K562 (cell line): Measurements from ENCODE around the gene CRIP1. TPM values are rescaled to one million over a fixed set of nuclear protein-coding genes. Genes with fewer than 3 reads are reported as not detected.

Experiments used
- BACH1 ChIP-seq: fragments of 200-800 bp; sonication (Bioruptor generic); IDR thresholded peaks from 2 replicates; pipeline ENCODE4 v1.6.1; 2016; ENCODE audit warnings: missing genetic modification characterization, missing compliant biosample characterization
- ETV6 ChIP-seq, 3 experiments: fragments of 150-350 bp in 1 of 3; sonication (generic) in 1 of 3; formaldehyde crosslinking in 1 of 3; IDR thresholded peaks; 2 replicates each; pipeline versions ENCODE4 v1.6.1 to v1.8.0; 2014 to 2022; ENCODE audit warnings: borderline replicate concordance in 2 of 3, low read depth in 2 of 3, antibody characterized with exemption in 1 of 3, low read length in 1 of 3, mild to moderate bottlenecking in 1 of 3, missing genetic modification reagents in 1 of 3
- GATA2 ChIP-seq: sonication (generic); formaldehyde crosslinking; IDR thresholded peaks from 2 replicates; pipeline ENCODE4 v1.4.0; 2020; ENCODE audit warnings: mild to moderate bottlenecking, missing genetic modification reagents
- IRF2 ChIP-seq: sonication (generic); formaldehyde crosslinking; IDR thresholded peaks from 2 replicates; pipeline ENCODE4 v1.8.1; 2022; ENCODE audit warnings: mild to moderate bottlenecking, missing genetic modification reagents
- RBM14 ChIP-seq: fragments of 200-400 bp; formaldehyde crosslinking; IDR thresholded peaks from 2 replicates; pipeline ENCODE4 v1.6.1; 2018; ENCODE audit warnings: low read depth, mild to moderate bottlenecking, low read length, moderate library complexity, borderline replicate concordance; ENCODE audit not compliant: insufficient read depth
- SMAD1 ChIP-seq: fragments of 150-350 bp; IDR thresholded peaks from 2 replicates; pipeline ENCODE4 v1.6.1; 2014; ENCODE audit warnings: low read length, low read depth; ENCODE audit not compliant: partially characterized antibody
- TBL1XR1 ChIP-seq, 2 experiments: IDR thresholded peaks; 2 replicates each; pipeline ENCODE4 v1.6.1; 2012; ENCODE audit warnings: improper control_type of control experiment in 2 of 2, low read length in 2 of 2, mild to moderate bottlenecking in 1 of 2
- ZC3H4 ChIP-seq: sonication (generic); formaldehyde crosslinking; IDR thresholded peaks from 2 replicates; pipeline ENCODE4 v1.9.0; 2021; ENCODE audit warnings: missing genetic modification reagents, borderline replicate concordance
- ZNF124 ChIP-seq: sonication (generic); formaldehyde crosslinking; IDR thresholded peaks from 2 replicates; pipeline ENCODE4 v1.8.1; 2022; ENCODE audit warnings: missing genetic modification reagents
- ZNF239 ChIP-seq: fragments of 250-450 bp; sonication (Bioruptor Pico); IDR thresholded peaks from 2 replicates; pipeline ENCODE4 v1.4.0; 2020; ENCODE audit warnings: mild to moderate bottlenecking
- ZNF830 ChIP-seq: fragments of 250-450 bp; sonication (Bioruptor Pico); IDR thresholded peaks from 2 replicates; pipeline ENCODE4 v1.5.0; 2021; ENCODE audit warnings: mild to moderate bottlenecking
- polyA plus RNA-seq, 8 experiments: library from polyadenylated mRNA; depleted of rRNA in 4 of 8; stranded (reverse) in 5 of 8; unstranded in 3 of 8; fragments of >200 nt; fragmentation: Nextera tagmentation in 2 of 8; fragmentation: Illumina TruSeq in 1 of 8; extraction: Ambion mirVana in 2 of 8; extraction: Trizol in 1 of 8; gene quantifications; 2 replicates each; pipeline versions ENCODE4 v1.2.1 to v1.2.3, GENCODE V29; 2011 to 2014; ENCODE audit warnings: inconsistent platforms in 1 of 8, missing spikeins in 1 of 8
- total RNA-seq, 7 experiments: library from RNA; depleted of rRNA in 6 of 7; stranded (reverse); fragments of >200 nt in 6 of 7; fragmentation: Illumina TruSeq in 2 of 7; extraction: Trizol in 2 of 7; gene quantifications; 2 replicates each; pipeline versions ENCODE4 v1.2.1 to v1.2.3, GENCODE V29; 2011 to 2021; ENCODE audit warnings: low replicate concordance in 1 of 7
- TF ChIP-seq, protein P1 (sequence below): sonication (generic); formaldehyde crosslinking; IDR thresholded peaks from 2 replicates; pipeline ENCODE4 v1.8.0; 2022; ENCODE audit warnings: mild to moderate bottlenecking, missing genetic modification reagents
- TF ChIP-seq, protein P2 (sequence below): sonication (generic); formaldehyde crosslinking; IDR thresholded peaks from 2 replicates; pipeline ENCODE4 v1.8.1; 2023; ENCODE audit warnings: missing genetic modification reagents, mild to moderate bottlenecking, borderline replicate concordance
- TF ChIP-seq, protein P3 (sequence below): fragments of 250-450 bp; sonication (Bioruptor Pico); IDR thresholded peaks from 2 replicates; pipeline ENCODE4 v1.8.0; 2022; ENCODE audit warnings: moderate library complexity, mild to moderate bottlenecking, inconsistent platforms
- TF ChIP-seq, protein P4 (sequence below): sonication (generic); formaldehyde crosslinking; IDR thresholded peaks from 2 replicates; pipeline ENCODE4 v1.9.0; 2022; ENCODE audit warnings: mild to moderate bottlenecking, missing genetic modification reagents

The CRIP1 gene
- total and polyA plus RNA-seq, 9 of the 15 experiments (the other 6 are each of a cell fraction or from before 2014, with no cell fraction given) = 0.11 to 0.58 (median 0.14) TPM; not detected in 6

DNA sequence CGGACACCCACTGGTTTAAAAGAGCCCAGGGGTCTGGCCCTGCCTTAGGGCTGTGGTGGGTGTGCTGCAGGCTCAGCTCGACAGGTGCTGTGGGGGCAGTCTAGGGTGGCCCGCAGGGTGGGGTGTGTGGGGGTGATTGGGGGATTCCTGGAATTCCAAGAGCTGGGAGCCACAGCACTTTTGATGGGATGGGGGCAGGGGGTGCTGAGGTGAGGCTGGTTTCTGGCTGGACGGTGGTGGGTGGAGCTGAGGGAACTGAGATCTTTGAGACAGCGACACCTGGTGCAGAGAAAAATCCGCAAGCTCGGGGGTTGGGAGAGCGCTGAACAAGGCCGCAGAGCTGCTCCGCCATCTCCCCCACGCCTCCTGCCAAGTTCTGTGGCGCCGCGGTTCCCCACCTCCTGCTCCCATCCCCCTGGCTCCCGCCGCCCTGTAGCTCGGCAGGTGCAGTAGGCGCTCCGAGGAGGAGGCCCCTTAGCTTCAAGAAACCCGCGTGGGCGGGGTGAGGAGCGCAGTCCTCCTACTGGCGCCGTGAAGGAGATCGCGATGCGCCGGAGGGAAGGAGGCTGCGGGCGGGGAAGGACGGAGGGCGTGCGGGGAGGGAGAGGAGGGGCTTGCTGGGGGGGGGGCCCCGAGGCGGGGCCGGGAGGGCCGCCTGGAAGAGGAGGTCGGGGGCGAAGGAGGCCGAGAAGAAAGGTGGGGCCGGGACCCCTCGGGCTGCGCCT, 3.0 kb downstream of the CRIP1 start (continued):
- TF ChIP-seq ETV6 (IDR thresholded peaks at IDR 0.05; ENCODE audit: borderline replicate concordance in 1 of 2, low read depth in 2 of 2, low read length in 1 of 2) (no peak), ETV6 (CRISPR knock-in tag; IDR thresholded peaks at IDR 0.05; ENCODE audit: borderline replicate concordance) (no peak), ZC3H4 (no peak), TBL1XR1 (IDR thresholded peaks at IDR 0.05; ENCODE audit: low read length in 2 of 2) (no peak), ZNF830 (no peak), IRF2 (CRISPR knock-in tag) (no peak), ZNF124 (CRISPR knock-in tag) (no peak), SMAD1 (no peak), RBM14 (no peak), GATA2 (no peak), BACH1 (tag) (no peak), ZNF239 (CRISPR knock-in tag) (no peak)
- TF ChIP-seq, protein P1, sequence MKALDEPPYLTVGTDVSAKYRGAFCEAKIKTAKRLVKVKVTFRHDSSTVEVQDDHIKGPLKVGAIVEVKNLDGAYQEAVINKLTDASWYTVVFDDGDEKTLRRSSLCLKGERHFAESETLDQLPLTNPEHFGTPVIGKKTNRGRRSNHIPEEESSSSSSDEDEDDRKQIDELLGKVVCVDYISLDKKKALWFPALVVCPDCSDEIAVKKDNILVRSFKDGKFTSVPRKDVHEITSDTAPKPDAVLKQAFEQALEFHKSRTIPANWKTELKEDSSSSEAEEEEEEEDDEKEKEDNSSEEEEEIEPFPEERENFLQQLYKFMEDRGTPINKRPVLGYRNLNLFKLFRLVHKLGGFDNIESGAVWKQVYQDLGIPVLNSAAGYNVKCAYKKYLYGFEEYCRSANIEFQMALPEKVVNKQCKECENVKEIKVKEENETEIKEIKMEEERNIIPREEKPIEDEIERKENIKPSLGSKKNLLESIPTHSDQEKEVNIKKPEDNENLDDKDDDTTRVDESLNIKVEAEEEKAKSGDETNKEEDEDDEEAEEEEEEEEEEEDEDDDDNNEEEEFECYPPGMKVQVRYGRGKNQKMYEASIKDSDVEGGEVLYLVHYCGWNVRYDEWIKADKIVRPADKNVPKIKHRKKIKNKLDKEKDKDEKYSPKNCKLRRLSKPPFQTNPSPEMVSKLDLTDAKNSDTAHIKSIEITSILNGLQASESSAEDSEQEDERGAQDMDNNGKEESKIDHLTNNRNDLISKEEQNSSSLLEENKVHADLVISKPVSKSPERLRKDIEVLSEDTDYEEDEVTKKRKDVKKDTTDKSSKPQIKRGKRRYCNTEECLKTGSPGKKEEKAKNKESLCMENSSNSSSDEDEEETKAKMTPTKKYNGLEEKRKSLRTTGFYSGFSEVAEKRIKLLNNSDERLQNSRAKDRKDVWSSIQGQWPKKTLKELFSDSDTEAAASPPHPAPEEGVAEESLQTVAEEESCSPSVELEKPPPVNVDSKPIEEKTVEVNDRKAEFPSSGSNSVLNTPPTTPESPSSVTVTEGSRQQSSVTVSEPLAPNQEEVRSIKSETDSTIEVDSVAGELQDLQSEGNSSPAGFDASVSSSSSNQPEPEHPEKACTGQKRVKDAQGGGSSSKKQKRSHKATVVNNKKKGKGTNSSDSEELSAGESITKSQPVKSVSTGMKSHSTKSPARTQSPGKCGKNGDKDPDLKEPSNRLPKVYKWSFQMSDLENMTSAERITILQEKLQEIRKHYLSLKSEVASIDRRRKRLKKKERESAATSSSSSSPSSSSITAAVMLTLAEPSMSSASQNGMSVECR (CRISPR knock-in tag) = peak; percentile 23
- TF ChIP-seq, protein P2, sequence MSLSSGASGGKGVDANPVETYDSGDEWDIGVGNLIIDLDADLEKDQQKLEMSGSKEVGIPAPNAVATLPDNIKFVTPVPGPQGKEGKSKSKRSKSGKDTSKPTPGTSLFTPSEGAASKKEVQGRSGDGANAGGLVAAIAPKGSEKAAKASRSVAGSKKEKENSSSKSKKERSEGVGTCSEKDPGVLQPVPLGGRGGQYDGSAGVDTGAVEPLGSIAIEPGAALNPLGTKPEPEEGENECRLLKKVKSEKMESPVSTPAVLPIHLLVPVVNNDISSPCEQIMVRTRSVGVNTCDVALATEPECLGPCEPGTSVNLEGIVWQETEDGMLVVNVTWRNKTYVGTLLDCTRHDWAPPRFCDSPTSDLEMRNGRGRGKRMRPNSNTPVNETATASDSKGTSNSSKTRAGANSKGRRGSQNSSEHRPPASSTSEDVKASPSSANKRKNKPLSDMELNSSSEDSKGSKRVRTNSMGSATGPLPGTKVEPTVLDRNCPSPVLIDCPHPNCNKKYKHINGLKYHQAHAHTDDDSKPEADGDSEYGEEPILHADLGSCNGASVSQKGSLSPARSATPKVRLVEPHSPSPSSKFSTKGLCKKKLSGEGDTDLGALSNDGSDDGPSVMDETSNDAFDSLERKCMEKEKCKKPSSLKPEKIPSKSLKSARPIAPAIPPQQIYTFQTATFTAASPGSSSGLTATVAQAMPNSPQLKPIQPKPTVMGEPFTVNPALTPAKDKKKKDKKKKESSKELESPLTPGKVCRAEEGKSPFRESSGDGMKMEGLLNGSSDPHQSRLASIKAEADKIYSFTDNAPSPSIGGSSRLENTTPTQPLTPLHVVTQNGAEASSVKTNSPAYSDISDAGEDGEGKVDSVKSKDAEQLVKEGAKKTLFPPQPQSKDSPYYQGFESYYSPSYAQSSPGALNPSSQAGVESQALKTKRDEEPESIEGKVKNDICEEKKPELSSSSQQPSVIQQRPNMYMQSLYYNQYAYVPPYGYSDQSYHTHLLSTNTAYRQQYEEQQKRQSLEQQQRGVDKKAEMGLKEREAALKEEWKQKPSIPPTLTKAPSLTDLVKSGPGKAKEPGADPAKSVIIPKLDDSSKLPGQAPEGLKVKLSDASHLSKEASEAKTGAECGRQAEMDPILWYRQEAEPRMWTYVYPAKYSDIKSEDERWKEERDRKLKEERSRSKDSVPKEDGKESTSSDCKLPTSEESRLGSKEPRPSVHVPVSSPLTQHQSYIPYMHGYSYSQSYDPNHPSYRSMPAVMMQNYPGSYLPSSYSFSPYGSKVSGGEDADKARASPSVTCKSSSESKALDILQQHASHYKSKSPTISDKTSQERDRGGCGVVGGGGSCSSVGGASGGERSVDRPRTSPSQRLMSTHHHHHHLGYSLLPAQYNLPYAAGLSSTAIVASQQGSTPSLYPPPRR (CRISPR knock-in tag) = no peak
- TF ChIP-seq, protein P3, sequence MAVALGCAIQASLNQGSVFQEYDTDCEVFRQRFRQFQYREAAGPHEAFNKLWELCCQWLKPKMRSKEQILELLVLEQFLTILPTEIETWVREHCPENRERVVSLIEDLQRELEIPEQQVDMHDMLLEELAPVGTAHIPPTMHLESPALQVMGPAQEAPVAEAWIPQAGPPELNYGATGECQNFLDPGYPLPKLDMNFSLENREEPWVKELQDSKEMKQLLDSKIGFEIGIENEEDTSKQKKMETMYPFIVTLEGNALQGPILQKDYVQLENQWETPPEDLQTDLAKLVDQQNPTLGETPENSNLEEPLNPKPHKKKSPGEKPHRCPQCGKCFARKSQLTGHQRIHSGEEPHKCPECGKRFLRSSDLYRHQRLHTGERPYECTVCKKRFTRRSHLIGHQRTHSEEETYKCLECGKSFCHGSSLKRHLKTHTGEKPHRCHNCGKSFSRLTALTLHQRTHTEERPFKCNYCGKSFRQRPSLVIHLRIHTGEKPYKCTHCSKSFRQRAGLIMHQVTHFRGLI (CRISPR knock-in tag) = no peak
- TF ChIP-seq, protein P4, sequence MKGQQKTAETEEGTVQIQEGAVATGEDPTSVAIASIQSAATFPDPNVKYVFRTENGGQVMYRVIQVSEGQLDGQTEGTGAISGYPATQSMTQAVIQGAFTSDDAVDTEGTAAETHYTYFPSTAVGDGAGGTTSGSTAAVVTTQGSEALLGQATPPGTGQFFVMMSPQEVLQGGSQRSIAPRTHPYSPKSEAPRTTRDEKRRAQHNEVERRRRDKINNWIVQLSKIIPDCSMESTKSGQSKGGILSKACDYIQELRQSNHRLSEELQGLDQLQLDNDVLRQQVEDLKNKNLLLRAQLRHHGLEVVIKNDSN (CRISPR knock-in tag) = no peak
